Testis (tissue), 2 donors: ENCODE results near the gene NAGPA.

Experiments
- POLR2A ChIP-seq: fragments of 450-650 bp; IDR thresholded peaks from one replicate; pipeline ENCODE4 v1.6.1; 2017; ENCODE audit warnings: antibody characterized with exemption, mild to moderate bottlenecking, moderate library complexity
- TF ChIP-seq, protein P1 (sequence below), 3 experiments: fragments of 450-650 bp in 2 of 3; fragments of 200-600 bp in 1 of 3; sonication (generic) in 1 of 3; IDR thresholded peaks; one replicate each; pipeline ENCODE4 v1.5.1; 2016 to 2019; ENCODE audit warnings: antibody characterized with exemption in 3 of 3, mild to moderate bottlenecking in 2 of 3, moderate library complexity in 1 of 3

DNA sequence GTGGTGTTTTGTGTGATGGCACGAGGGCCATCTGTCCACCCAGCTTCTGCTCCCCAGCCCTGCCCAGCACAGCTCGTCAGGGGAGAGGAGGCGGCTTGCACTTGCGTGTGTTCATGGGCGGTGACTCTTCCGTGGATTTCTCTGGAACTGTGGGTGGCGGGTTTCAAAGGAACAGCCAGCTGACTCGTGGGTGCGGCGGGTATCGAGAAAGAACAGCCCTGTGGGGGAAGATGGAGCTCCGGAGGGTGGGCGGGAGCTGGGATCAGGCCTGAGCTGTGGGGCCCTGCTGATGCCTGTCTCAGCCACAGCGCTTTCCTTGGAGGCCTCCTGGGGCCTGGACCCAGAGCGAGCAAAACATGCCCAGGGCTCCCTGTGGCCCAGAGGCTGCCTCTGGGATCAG, 13.2 kb downstream of the NAGPA start:
- TF ChIP-seq, protein P1, sequence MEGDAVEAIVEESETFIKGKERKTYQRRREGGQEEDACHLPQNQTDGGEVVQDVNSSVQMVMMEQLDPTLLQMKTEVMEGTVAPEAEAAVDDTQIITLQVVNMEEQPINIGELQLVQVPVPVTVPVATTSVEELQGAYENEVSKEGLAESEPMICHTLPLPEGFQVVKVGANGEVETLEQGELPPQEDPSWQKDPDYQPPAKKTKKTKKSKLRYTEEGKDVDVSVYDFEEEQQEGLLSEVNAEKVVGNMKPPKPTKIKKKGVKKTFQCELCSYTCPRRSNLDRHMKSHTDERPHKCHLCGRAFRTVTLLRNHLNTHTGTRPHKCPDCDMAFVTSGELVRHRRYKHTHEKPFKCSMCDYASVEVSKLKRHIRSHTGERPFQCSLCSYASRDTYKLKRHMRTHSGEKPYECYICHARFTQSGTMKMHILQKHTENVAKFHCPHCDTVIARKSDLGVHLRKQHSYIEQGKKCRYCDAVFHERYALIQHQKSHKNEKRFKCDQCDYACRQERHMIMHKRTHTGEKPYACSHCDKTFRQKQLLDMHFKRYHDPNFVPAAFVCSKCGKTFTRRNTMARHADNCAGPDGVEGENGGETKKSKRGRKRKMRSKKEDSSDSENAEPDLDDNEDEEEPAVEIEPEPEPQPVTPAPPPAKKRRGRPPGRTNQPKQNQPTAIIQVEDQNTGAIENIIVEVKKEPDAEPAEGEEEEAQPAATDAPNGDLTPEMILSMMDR (IDR thresholded peaks at IDR 0.05) = no peak
- TF ChIP-seq POLR2A = no peak
